Suprapubic skin (tissue), 3 donors: ENCODE data around the gene SORCS2.

ENCODE experiments used
- CTCF ChIP-seq, 2 donors: fragments of 200-600 bp in 1 of 2; fragments of 450-650 bp in 1 of 2; sonication (generic) in 1 of 2; IDR thresholded peaks; one replicate each; pipeline ENCODE4 v1.5.1; 2016 to 2019; ENCODE audit warnings: antibody characterized with exemption in 2 of 2, mild to moderate bottlenecking in 1 of 2, moderate library complexity in 1 of 2
- POLR2A ChIP-seq, 2 donors: fragments of 450-650 bp; IDR thresholded peaks; one replicate each; pipeline ENCODE4 v1.6.1; 2017; ENCODE audit warnings: antibody characterized with exemption in 2 of 2, mild to moderate bottlenecking in 2 of 2, moderate library complexity in 2 of 2

- TF ChIP-seq CTCF (IDR thresholded peaks at IDR 0.05) (no peak), POLR2A (IDR thresholded peaks at IDR 0.05) (no peak)
Observed at GRCh38 chr4:7478665-7479064, 286.3 kb downstream of the SORCS2 start.
